Measurements from ENCODE around the gene MACROD2.

DNA sequence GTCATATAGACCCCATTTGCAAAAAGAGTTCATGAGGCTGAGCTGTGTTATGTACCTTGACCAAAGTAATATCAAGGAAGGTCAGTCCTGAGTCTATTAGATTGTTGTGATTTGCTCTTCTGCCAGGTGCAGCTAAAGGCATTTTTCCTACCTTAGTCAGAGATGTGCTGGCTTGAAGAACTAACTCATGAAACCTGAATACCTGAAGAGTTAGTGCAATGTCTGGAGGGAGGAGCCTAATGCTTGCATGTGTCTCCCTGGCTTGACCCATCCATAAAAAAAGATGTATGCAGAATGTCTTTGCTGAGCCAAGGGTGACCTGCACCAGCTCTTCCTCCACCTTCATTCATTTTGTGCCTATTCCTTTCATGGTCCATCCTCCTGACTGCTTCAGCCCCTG is 1835.9 kb downstream of the MACROD2 start:
- TF ChIP-seq, protein P1, sequence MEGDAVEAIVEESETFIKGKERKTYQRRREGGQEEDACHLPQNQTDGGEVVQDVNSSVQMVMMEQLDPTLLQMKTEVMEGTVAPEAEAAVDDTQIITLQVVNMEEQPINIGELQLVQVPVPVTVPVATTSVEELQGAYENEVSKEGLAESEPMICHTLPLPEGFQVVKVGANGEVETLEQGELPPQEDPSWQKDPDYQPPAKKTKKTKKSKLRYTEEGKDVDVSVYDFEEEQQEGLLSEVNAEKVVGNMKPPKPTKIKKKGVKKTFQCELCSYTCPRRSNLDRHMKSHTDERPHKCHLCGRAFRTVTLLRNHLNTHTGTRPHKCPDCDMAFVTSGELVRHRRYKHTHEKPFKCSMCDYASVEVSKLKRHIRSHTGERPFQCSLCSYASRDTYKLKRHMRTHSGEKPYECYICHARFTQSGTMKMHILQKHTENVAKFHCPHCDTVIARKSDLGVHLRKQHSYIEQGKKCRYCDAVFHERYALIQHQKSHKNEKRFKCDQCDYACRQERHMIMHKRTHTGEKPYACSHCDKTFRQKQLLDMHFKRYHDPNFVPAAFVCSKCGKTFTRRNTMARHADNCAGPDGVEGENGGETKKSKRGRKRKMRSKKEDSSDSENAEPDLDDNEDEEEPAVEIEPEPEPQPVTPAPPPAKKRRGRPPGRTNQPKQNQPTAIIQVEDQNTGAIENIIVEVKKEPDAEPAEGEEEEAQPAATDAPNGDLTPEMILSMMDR (IDR thresholded peaks at IDR 0.05), result no peak
- no peak for TF ChIP-seq POLR2A (IDR thresholded peaks at IDR 0.05)
